Left ventricle myocardium inferior (tissue), 1 donor: ENCODE results near the gene AJAP1. TPM values are rescaled to one million over a fixed set of nuclear protein-coding genes. Genes with fewer than 3 reads are reported as not detected.

Experiments used
- DNase-seq: peaks from one replicate; pipeline ENCODE4 v3.0.0-alpha.2; 2020
- H3K27ac ChIP-seq: fragments of 200-600 bp; replicated peaks from 2 replicates; pipeline ENCODE4 v1.8.0; 2021
- H3K27me3 ChIP-seq: fragments of 200-600 bp; 2 replicates; pipeline ENCODE4 v1.8.0; 2021; ENCODE audit warnings: low read depth
- H3K36me3 ChIP-seq: fragments of 200-600 bp; 2 replicates; pipeline ENCODE4 v1.8.0; 2021
- H3K4me1 ChIP-seq: fragments of 200-600 bp; 2 replicates; pipeline ENCODE4 v1.8.0; 2021
- H3K4me3 ChIP-seq: fragments of 200-600 bp; 2 replicates; pipeline ENCODE4 v1.8.0; 2021; ENCODE audit warnings: mild to moderate bottlenecking, moderate library complexity
- H3K9me3 ChIP-seq: fragments of 200-600 bp; replicated peaks from 2 replicates; pipeline ENCODE4 v1.8.0; 2021
- CTCF ChIP-seq: fragments of 200-600 bp; IDR thresholded peaks from 2 replicates; pipeline ENCODE4 v1.8.0; 2021; ENCODE audit warnings: antibody characterized with exemption, mild to moderate bottlenecking, borderline replicate concordance
- intact Hi-C: fragments of 100-400 bp; cut with micrococcal nuclease; formaldehyde crosslinking; loops from one replicate; pipeline ENCODE4 v1.11.0; 2022
- total RNA-seq: library from RNA; stranded (reverse); fragmentation: NEBNext Ultra II Directional; extraction: Animal tissue kit (Norgen Biotek cat#: 25700); gene quantifications from one replicate; pipeline ENCODE4 v1.2.1, GENCODE V29; 2021
- donor health status: DM: no; HTN: yes; CAD: no; lungs with severe emphysema.

Gene AJAP1
- total RNA-seq, 1 donor from 2014 or later, result 0.16 TPM

GRCh38 chr1:4631321-4631720 is 23.1 kb upstream of the AJAP1 start:
- H3K27me3 ChIP-seq, result peaks cover 74% of the 10 kb centered on the region
- H3K9me3 ChIP-seq, result no peaks in the 10 kb centered on the region
- intact Hi-C loops, result no loop called here
- H3K4me3 ChIP-seq, result no peak overlapping the region
- no peaks in the 10 kb centered on the region for H3K36me3 ChIP-seq
- TF ChIP-seq CTCF, result no peak
- no peak for DNase-seq
- H3K27ac ChIP-seq, result no peak overlapping the region
- H3K4me1 ChIP-seq, result peaks cover 4% of the 10 kb centered on the region

GRCh38 chr1:4633346-4633745 is 21.1 kb upstream of the AJAP1 start:
- peaks cover 74% of the 10 kb centered on the region for H3K27me3 ChIP-seq
- no peak overlapping the region for H3K27ac ChIP-seq
- TF ChIP-seq CTCF, result no peak
- no peaks in the 10 kb centered on the region for H3K4me1 ChIP-seq
- no peak overlapping the region for H3K4me3 ChIP-seq
- no peaks in the 10 kb centered on the region for H3K36me3 ChIP-seq
- DNase-seq, result no peak
- intact Hi-C loops, result no loop called here
- H3K9me3 ChIP-seq, result no peaks in the 10 kb centered on the region

- Histone ChIP-seq H3K27ac (no peak overlapping the region), H3K27me3 (peaks cover 74% of the 10 kb centered on the region), H3K4me3 (no peak overlapping the region), H3K9me3 (no peaks in the 10 kb centered on the region), H3K36me3 (no peaks in the 10 kb centered on the region), H3K4me1 (no peaks in the 10 kb centered on the region)
- TF ChIP-seq CTCF, result no peak
- intact Hi-C loops, result no loop called here
- no peak for DNase-seq
Observed at GRCh38 chr1:4634156-4634792, 20.1 kb upstream of the AJAP1 start.

- no peak for DNase-seq
- TF ChIP-seq CTCF, result no peak
- intact Hi-C loops, result no loop called here
- Histone ChIP-seq H3K4me3 (no peak overlapping the region), H3K4me1 (no peaks in the 10 kb centered on the region), H3K36me3 (no peaks in the 10 kb centered on the region), H3K27ac (no peak overlapping the region), H3K9me3 (no peaks in the 10 kb centered on the region), H3K27me3 (peaks cover 74% of the 10 kb centered on the region)
Observed at GRCh38 chr1:4634793-4635406, 19.5 kb upstream of the AJAP1 start.

- Histone ChIP-seq H3K27ac (no peak overlapping the region), H3K27me3 (peaks cover 71% of the 10 kb centered on the region), H3K36me3 (no peaks in the 10 kb centered on the region), H3K4me3 (no peak overlapping the region), H3K9me3 (no peaks in the 10 kb centered on the region), H3K4me1 (no peaks in the 10 kb centered on the region)
- no peak for DNase-seq
- no peak for TF ChIP-seq CTCF
- intact Hi-C loops, result no loop called here
Observed at GRCh38 chr1:4636186-4636585, 18.2 kb upstream of the AJAP1 start.
